Stimulated activated CD4-positive, alpha-beta T cell treated with anti-CD3 and anti-CD28 coated beads, Interleukin-2, amount 100 ng/mL, for 4 hours (primary cell): ENCODE results near the gene RMND1.
"Not testable (repeated sequence)": the region's sequence is repeated elsewhere in the genome, so short reads cannot be mapped to it uniquely, and the experiment has no call there.

ENCODE experiments used
- DNase-seq: peaks from one replicate; pipeline ENCODE4 v3.0.0-alpha.2; 2020; ENCODE audit warnings: low read depth

The RMND1 gene

GRCh38 chr6:151451417-151451949, 443 bp downstream of the RMND1 start:
- DNase-seq: no peak

- DNase-seq: not testable (repeated sequence)
These were observed 998 bp downstream of the RMND1 start for GRCh38 chr6:151450928-151451327.

GRCh38 chr6:151448623-151449022, 3.3 kb downstream of the RMND1 start:
- DNase-seq: no peak

- DNase-seq: no peak
These were observed 4.7 kb downstream of the RMND1 start for GRCh38 chr6:151447237-151447636.

GRCh38 chr6:151445482-151445881, 6.4 kb downstream of the RMND1 start:
- no peak for DNase-seq

GRCh38 chr6:151443911-151444621, 7.9 kb downstream of the RMND1 start:
- DNase-seq: no peak

- no peak for DNase-seq
These were observed 8.5 kb downstream of the RMND1 start for GRCh38 chr6:151443454-151443853.

GRCh38 chr6:151442371-151442770, 9.6 kb downstream of the RMND1 start:
- no peak for DNase-seq

- no peak for DNase-seq
These were observed 10.3 kb downstream of the RMND1 start for GRCh38 chr6:151441390-151442166.

GRCh38 chr6:151440930-151441329, 11.0 kb downstream of the RMND1 start:
- no peak for DNase-seq

GRCh38 chr6:151440498-151440897, 11.4 kb downstream of the RMND1 start:
- DNase-seq: no peak

GRCh38 chr6:151437401-151437800, 14.5 kb downstream of the RMND1 start:
- no peak for DNase-seq

- DNase-seq: no peak
These were observed 15.1 kb downstream of the RMND1 start for GRCh38 chr6:151436802-151437201.

GRCh38 chr6:151436300-151436699, 15.6 kb downstream of the RMND1 start:
- DNase-seq: no peak

GRCh38 chr6:151434369-151434768, 17.6 kb downstream of the RMND1 start:
- no peak for DNase-seq

- DNase-seq: no peak
These were observed 19.3 kb downstream of the RMND1 start for GRCh38 chr6:151432651-151433050.

- DNase-seq: no peak
These were observed 20.6 kb downstream of the RMND1 start for GRCh38 chr6:151431337-151431736.

GRCh38 chr6:151430886-151431285, 21.0 kb downstream of the RMND1 start:
- no peak for DNase-seq

GRCh38 chr6:151428093-151428735, 23.7 kb downstream of the RMND1 start:
- DNase-seq: no peak

GRCh38 chr6:151425561-151425960, 26.4 kb downstream of the RMND1 start:
- DNase-seq: no peak

- DNase-seq: no peak
These were observed 28.9 kb downstream of the RMND1 start for GRCh38 chr6:151422981-151423380.

GRCh38 chr6:151417477-151417876, 34.4 kb downstream of the RMND1 start:
- no peak for DNase-seq
